Neural cell (in vitro differentiated cells): ENCODE results near the gene DUSP22. TPM values are rescaled to one million over a fixed set of nuclear protein-coding genes. Genes with fewer than 3 reads are reported as not detected.

Experiments
- H2AFZ ChIP-seq: fragments of 200-600, 300-800 bp; sonication (generic), shearing (Covaris generic); 2 replicates; pipeline ENCODE4 v1.6.0; 2014; ENCODE audit warnings: low read depth, mild to moderate bottlenecking, antibody characterized with exemption, low read length, moderate library complexity
- H3F3A ChIP-seq: fragments of 200-600 bp; shearing (Covaris generic); 2 replicates; pipeline ENCODE4 v1.6.1; 2016; ENCODE audit warnings: mild to moderate bottlenecking, moderate library complexity, mixed read lengths, antibody characterized with exemption, low read length; ENCODE audit not compliant: insufficient read depth, poor library complexity, severe bottlenecking
- H3K27ac ChIP-seq: fragments of 200-600, 300-800 bp; sonication (generic), shearing (Covaris generic); 2 replicates; pipeline ENCODE4 v1.5.1; 2014; ENCODE audit warnings: mild to moderate bottlenecking, low read length, moderate library complexity
- H3K27me3 ChIP-seq: fragments of 300-800, 200-600 bp; sonication (generic), shearing (Covaris generic); 2 replicates; pipeline ENCODE4 v1.6.0; 2014; ENCODE audit warnings: mild to moderate bottlenecking, low read depth, low read length, moderate library complexity; ENCODE audit not compliant: insufficient read depth
- H3K36me3 ChIP-seq: fragments of 300-800, 200-600 bp; sonication (generic), shearing (Covaris generic); 2 replicates; pipeline ENCODE4 v1.5.1; 2014; ENCODE audit warnings: mild to moderate bottlenecking, antibody characterized with exemption, low read length, moderate library complexity; ENCODE audit not compliant: insufficient read depth
- H3K4me2 ChIP-seq: fragments of 300-800, 200-600 bp; sonication (generic), shearing (Covaris generic); 2 replicates; pipeline ENCODE4 v1.6.0; 2014; ENCODE audit warnings: mild to moderate bottlenecking, low read length
- H3K4me3 ChIP-seq: fragments of 300-800, 200-600 bp; sonication (generic), shearing (Covaris generic); 2 replicates; pipeline ENCODE4 v1.5.1; 2014; ENCODE audit warnings: mild to moderate bottlenecking, low read length, moderate library complexity
- H3K79me2 ChIP-seq: fragments of 200-600 bp; shearing (Covaris generic); replicated peaks from 2 replicates; pipeline ENCODE4 v1.6.0; 2014; ENCODE audit warnings: mild to moderate bottlenecking, low read length, moderate library complexity; ENCODE audit not compliant: insufficient read depth
- H3K9ac ChIP-seq: fragments of 300-800, 200-600 bp; sonication (generic), shearing (Covaris generic); 2 replicates; pipeline ENCODE4 v1.6.1; 2016; ENCODE audit warnings: mild to moderate bottlenecking, low read length, mixed read lengths
- H3K9me2 ChIP-seq: fragments of 200-600 bp; shearing (Covaris generic); 2 replicates; pipeline ENCODE4 v1.6.1; 2016; ENCODE audit warnings: mild to moderate bottlenecking, low read length, mixed read lengths; ENCODE audit not compliant: insufficient read depth
- H3K9me3 ChIP-seq: fragments of 200-600, 300-800 bp; sonication (generic), shearing (Covaris generic); 2 replicates; pipeline ENCODE4 v1.6.1; 2016; ENCODE audit warnings: mild to moderate bottlenecking, mixed run types, low read length, moderate library complexity, mixed read lengths
- H4K20me1 ChIP-seq: fragments of 200-600 bp; shearing (Covaris generic); 2 replicates; pipeline ENCODE4 v1.6.1; 2016; ENCODE audit warnings: mild to moderate bottlenecking, mixed run types; ENCODE audit not compliant: insufficient read depth
- CTCF ChIP-seq: fragments of 450-650 bp; IDR thresholded peaks from 2 replicates; pipeline ENCODE4 v1.5.1; 2014; ENCODE audit warnings: antibody characterized with exemption, mild to moderate bottlenecking, moderate library complexity; ENCODE audit not compliant: poor library complexity, severe bottlenecking
- EP300 ChIP-seq: fragments of 450-650 bp; conservative IDR thresholded peaks from 2 replicates; pipeline ENCODE4 v1.6.1; 2014; ENCODE audit warnings: antibody characterized with exemption, mild to moderate bottlenecking, moderate library complexity; ENCODE audit not compliant: poor library complexity, severe bottlenecking
- EZH2 ChIP-seq: fragments of 200-600, 300-800 bp; shearing (Covaris generic), sonication (generic); IDR thresholded peaks from 2 replicates; pipeline ENCODE4 v1.6.1; 2014; ENCODE audit warnings: antibody characterized with exemption, low read length, borderline replicate concordance, mild to moderate bottlenecking; ENCODE audit not compliant: insufficient read depth, poor library complexity, severe bottlenecking
- MXI1 ChIP-seq: fragments of 450-650 bp; conservative IDR thresholded peaks from 2 replicates; pipeline ENCODE4 v1.6.1; 2014; ENCODE audit warnings: antibody characterized with exemption, mild to moderate bottlenecking; ENCODE audit not compliant: poor library complexity, severe bottlenecking
- POLR2AphosphoS5 ChIP-seq: IDR thresholded peaks from 2 replicates; pipeline ENCODE4 v1.6.1; 2012
- RAD21 ChIP-seq: fragments of 450-650 bp; conservative IDR thresholded peaks from 2 replicates; pipeline ENCODE4 v1.6.1; 2014; ENCODE audit warnings: antibody characterized with exemption, mild to moderate bottlenecking, moderate library complexity
- REST ChIP-seq: IDR thresholded peaks from 2 replicates; pipeline ENCODE4 v1.6.1; 2012; ENCODE audit warnings: borderline replicate concordance
- SMC3 ChIP-seq: fragments of 450-650 bp; conservative IDR thresholded peaks from 2 replicates; pipeline ENCODE4 v1.6.1; 2014; ENCODE audit warnings: antibody characterized with exemption, mild to moderate bottlenecking, moderate library complexity; ENCODE audit not compliant: poor library complexity
- TAF1 ChIP-seq: IDR thresholded peaks from 2 replicates; pipeline ENCODE4 v1.6.1; 2012; ENCODE audit warnings: low read depth
- polyA plus RNA-seq: library from polyadenylated mRNA; depleted of rRNA; stranded (reverse); fragments of >200 nt; gene quantifications from 2 replicates; pipeline ENCODE4 v1.2.3, GENCODE V29; 2014

The DUSP22 gene
- polyA plus RNA-seq, 1 donor from 2014 or later = 24.9 TPM

DNA sequence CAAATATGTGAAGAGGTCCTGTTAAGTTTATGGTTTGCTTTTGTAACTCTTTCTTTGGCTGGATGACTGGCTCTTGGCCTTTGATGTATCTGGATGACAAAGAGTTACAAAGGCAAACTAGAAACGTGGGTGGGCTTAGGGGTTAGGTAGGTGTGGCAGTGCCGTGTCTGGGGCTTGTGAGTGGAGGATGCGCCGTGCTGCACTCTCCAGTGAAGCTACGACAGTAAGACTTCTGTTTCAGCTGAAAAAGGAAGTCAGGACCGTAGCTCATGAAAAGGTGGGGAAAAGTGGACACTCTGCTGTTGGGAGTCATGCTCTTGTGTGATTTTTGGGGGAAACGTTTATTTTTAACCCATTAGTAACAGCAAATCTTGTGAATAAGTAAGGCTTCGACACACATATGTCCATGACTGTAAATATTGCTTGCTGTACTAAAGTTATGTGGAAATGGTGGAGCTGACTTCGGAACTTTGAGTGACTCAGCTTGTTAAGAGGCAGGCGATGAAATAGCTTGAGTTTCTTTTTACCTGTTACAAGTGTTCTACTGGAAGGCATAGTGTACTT, 45.6 kb downstream of the DUSP22 start:
- Histone ChIP-seq H3K9ac (no peak overlapping the region), H3K36me3 (no peaks in the 10 kb centered on the region), H3K27me3 (no peaks in the 10 kb centered on the region), H2AFZ (no peak overlapping the region), H3K27ac (no peak overlapping the region), H3K9me3 (no peaks in the 10 kb centered on the region), H3K4me3 (no peak overlapping the region), H3K4me2 (no peak overlapping the region), H3F3A (no peaks in the 10 kb centered on the region), H4K20me1 (no peaks in the 10 kb centered on the region), H3K9me2 (no peaks in the 10 kb centered on the region), H3K79me2 (no peaks in the 10 kb centered on the region)
- TF ChIP-seq TAF1 (no peak), POLR2AphosphoS5 (no peak), CTCF (no peak), REST (no peak), EP300 (no peak), MXI1 (no peak), SMC3 (no peak), RAD21 (no peak), EZH2 (no peak)

DNA sequence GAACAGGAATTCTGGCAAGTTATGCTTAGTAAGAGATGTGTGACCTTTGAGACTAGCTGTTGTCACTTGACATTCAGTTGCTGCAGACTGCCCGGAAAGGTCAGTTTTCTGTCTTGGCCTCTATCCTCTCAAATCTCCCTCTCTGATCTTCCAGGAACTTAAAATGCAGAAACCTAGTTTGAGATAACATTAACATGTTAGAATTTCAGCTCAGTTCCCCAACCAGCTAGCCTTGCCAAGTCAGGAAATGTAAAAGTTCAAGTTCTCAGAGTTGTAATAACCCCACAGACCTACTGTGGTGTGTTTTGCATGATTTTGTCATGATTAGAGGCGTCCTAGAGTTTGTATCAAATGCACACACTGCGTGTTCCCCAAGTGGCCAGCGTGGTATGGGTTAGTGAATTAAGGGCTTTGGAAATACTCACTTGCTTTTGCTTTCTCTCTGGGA, 46.6 kb downstream of the DUSP22 start:
- Histone ChIP-seq H3K79me2 (no peaks in the 10 kb centered on the region), H3K36me3 (no peaks in the 10 kb centered on the region), H4K20me1 (no peaks in the 10 kb centered on the region), H3K4me2 (no peak overlapping the region), H3K27me3 (no peaks in the 10 kb centered on the region), H3F3A (no peaks in the 10 kb centered on the region), H3K9me2 (no peaks in the 10 kb centered on the region), H2AFZ (no peak overlapping the region), H3K4me3 (no peak overlapping the region), H3K9ac (no peak overlapping the region), H3K27ac (no peak overlapping the region), H3K9me3 (no peaks in the 10 kb centered on the region)
- no peak for TF ChIP-seq TAF1
- TF ChIP-seq REST = no peak
- TF ChIP-seq RAD21 = no peak
- TF ChIP-seq EP300 = no peak
- no peak for TF ChIP-seq EZH2
- TF ChIP-seq CTCF = no peak
- no peak for TF ChIP-seq MXI1
- TF ChIP-seq POLR2AphosphoS5 = no peak
- no peak for TF ChIP-seq SMC3
